ENCODE measurements around the gene IRF5. TPM values are rescaled to one million over a fixed set of nuclear protein-coding genes. Genes with fewer than 3 reads are reported as not detected.
A peak's percentile ranks its signal among the peaks of the same experiment; 100 is the strongest.
"Not testable (repeated sequence)": the region's sequence is repeated elsewhere in the genome, so short reads cannot be mapped to it uniquely, and the experiment has no call there.

The IRF5 gene
- total RNA-seq, 1 donor, result 76.5 TPM

GRCh38 chr7:128937271-128937646 lies 468 bp upstream of the IRF5 start:
- no peak for DNase-seq (ENCODE audit: low read depth in 2 of 3, low spot score in 2 of 3)

- DNase-seq (ENCODE audit: low read depth in 2 of 3, low spot score in 2 of 3), result peak in 1 of 3 donors; percentile 25
Observed at GRCh38 chr7:128938544-128939074, 882 bp downstream of the IRF5 start.

GRCh38 chr7:128939075-128939860 lies 1.5 kb downstream of the IRF5 start:
- peak in 1 of 3 donors; percentile 26 for DNase-seq (ENCODE audit: low read depth in 2 of 3, low spot score in 2 of 3)

- no peak for DNase-seq (ENCODE audit: low read depth in 2 of 3, low spot score in 2 of 3)
Observed at GRCh38 chr7:128939861-128940410, 2.2 kb downstream of the IRF5 start.

DNA sequence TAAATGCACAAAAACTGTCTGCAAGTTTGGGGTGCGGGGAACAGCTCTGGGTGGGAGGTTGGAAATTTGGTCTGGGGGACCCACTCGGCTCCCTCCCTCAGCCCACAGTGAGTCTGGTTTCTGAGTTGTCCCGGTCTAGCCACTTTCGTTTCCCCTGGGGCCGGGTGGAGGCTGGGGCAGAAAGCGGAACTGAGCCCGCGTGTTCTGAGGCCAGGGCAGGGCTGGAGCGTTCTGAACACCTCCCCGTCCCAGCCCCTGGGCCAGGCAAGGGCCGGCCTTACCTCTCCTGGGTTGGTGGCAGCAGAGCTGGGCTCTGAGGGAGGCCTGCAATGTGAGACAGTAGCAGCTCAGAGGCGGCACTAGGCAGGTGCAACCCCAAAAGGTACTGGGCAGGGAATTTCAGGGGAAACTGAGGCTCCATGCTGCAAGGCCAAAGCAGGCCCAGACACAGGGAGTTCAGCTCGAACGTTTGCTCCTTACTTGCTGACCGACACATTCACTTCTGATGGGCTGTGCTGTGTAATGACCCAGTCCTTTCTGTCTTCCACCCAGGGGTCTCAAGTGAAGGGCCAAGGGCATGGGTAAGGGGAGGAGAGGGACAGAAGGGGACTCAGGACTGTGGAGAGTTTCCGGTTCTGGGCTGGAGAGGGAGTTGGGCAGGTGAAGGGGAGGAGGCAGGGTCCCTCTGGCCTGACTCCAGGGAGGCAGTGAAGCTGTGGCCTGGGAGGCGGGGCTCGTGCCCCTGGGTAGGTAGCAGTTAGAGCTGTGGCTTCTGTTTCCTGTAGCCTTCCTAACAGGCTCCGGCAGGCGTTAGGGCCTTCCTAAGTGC lies 3.0 kb downstream of the IRF5 start:
- DNase-seq (ENCODE audit: low read depth in 2 of 3, low spot score in 2 of 3), result peak in 2 of 3 donors; percentile 77 to 83

DNA sequence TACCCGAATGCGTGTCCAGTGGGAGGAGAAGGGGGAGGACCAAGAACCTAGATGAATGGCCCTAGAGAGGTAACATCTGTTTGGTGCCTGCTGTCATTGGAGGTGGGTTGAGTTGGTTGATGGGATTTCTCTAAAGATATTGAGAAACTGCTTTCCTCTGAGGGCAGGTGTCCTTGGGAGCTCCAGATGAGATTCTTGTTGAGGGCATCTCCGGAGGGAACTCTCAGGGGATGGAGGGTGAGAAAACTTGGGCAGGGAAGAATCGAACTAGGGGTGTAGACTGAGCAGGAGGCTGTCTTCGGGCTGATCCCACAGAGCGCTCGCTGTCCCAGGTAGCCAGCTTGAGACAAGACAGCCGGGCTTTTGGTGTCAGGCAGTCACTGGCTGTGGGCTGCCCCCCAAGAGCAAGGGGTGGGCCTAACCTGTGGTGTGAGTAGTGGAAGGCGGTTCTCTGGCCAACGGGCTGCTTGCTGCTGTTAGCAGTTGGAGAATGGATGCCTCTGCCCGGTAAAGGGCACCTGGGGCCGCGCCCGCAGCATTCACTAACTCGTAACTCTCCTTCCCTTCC lies 3.7 kb downstream of the IRF5 start:
- DNase-seq (ENCODE audit: low read depth in 2 of 3, low spot score in 2 of 3), result no peak

- no peak for DNase-seq (ENCODE audit: low read depth in 2 of 3, low spot score in 2 of 3)
Observed at GRCh38 chr7:128941946-128942526, 4.3 kb downstream of the IRF5 start.

DNA sequence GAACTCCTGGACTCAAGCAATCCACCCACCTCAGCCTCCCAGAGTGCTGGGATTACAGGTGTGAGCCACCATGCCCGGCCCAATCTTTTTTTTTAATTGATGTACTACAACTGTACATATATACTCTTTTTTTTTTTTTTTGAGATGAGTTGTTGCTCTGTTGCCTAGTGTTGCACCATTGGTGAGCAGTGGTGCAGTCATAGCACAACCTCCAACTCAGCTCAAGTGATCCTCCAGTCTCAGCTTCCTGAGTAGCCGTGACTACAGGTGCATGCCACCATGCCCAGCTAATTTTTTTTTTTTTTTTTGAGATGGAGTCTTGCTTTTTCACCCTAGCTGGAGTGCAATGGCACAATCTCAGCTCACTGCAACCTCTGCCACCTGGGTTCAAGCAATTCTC lies 5.5 kb downstream of the IRF5 start:
- not testable (repeated sequence) for DNase-seq (ENCODE audit: low read depth in 2 of 3, low spot score in 2 of 3)

GRCh38 chr7:128944487-128945236 lies 6.9 kb downstream of the IRF5 start:
- DNase-seq (ENCODE audit: low read depth in 2 of 3, low spot score in 2 of 3), result no peak

- DNase-seq (ENCODE audit: low read depth in 2 of 3, low spot score in 2 of 3), result no peak
Observed at GRCh38 chr7:128945668-128946366, 8.1 kb downstream of the IRF5 start.

- no peak for DNase-seq (ENCODE audit: low read depth in 2 of 3, low spot score in 2 of 3)
Observed at GRCh38 chr7:128946936-128947830, 9.5 kb downstream of the IRF5 start.

GRCh38 chr7:128947854-128948253 lies 10.1 kb downstream of the IRF5 start:
- no peak for DNase-seq (ENCODE audit: low read depth in 2 of 3, low spot score in 2 of 3)

DNA sequence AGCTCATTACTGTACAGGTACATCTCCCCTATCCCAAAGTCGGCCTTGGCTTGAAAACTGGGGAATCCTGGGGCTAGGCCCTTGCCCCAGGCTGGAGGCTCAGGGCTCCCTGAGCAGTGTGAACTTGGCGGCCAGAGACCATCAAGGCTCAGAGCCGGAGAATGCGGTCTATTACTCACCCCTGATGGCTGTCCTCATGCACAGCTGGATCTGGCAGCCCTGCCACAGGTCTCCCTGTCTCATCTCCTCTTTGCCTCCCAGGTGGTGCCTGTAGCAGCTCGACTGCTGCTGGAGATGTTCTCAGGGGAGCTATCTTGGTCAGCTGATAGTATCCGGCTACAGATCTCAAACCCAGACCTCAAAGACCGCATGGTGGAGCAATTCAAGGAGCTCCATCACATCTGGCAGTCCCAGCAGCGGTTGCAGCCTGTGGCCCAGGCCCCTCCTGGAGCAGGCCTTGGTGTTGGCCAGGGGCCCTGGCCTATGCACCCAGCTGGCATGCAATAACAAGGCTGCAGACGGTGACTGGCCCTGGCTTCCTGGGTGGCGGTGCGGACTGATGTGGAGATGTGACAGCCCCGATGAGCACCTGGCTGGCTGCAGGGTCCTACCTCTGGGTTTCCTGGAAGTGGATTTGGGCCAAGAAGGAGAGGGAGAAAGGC lies 10.7 kb downstream of the IRF5 start:
- DNase-seq (ENCODE audit: low read depth in 2 of 3, low spot score in 2 of 3), result no peak

DNA sequence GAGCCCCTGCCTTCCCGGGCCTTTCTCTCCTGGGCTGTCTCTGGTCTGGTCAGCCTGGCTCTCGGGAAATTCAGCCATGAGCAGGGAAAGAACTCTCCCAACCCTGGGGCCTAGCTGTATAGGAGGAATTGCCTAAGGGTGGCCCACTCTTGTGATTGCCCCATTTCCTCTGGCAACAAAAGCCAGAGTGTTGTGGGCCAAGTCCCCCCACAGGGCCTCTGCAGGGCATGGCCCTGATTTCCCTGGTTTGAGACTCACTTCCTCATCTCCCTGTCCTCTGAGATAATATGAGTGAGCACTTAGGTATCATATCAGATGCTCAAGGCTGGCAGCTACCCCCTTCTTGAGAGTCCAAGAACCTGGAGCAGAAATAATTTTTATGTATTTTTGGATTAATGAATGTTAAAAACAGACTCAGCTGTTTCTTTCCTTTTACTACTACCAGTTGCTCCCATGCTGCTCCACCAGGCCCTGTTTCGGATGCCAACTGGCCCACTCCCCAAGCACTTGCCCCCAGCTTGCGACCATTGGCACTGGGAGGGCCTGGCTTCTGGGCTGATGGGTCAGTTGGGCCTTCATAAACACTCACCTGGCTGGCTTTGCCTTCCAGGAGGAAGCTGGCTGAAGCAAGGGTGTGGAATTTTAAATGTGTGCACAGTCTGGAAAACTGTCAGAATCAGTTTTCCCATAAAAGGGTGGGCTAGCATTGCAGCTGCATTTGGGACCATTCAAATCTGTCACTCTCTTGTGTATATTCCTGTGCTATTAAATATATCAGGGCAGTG lies 11.4 kb downstream of the IRF5 start:
- no peak for DNase-seq (ENCODE audit: low read depth in 2 of 3, low spot score in 2 of 3)

GRCh38 chr7:128951296-128951695 lies 13.6 kb downstream of the IRF5 start:
- DNase-seq (ENCODE audit: low read depth in 2 of 3, low spot score in 2 of 3), result no peak

- no peak for DNase-seq (ENCODE audit: low read depth in 2 of 3, low spot score in 2 of 3)
Observed at GRCh38 chr7:128954150-128954549, 16.4 kb downstream of the IRF5 start.
